ENCODE data around the gene YPEL5. TPM values are rescaled to one million over a fixed set of nuclear protein-coding genes. Genes with fewer than 3 reads are reported as not detected.

The YPEL5 gene
- total and polyA plus RNA-seq, 10 of the 15 experiments (the other 5 are each of a cell fraction or from before 2014, with no cell fraction given) = 18.8 to 47.3 (median 21.7) TPM

- TF ChIP-seq TCF3 (IDR thresholded peaks at IDR 0.05; ENCODE audit: borderline replicate concordance, insufficient read depth, low read depth, low read length) = no peak
- no peak for TF ChIP-seq HDAC6 (IDR thresholded peaks at IDR 0.05; ENCODE audit: unreplicated experiment)
- no peak for TF ChIP-seq SP1 (IDR thresholded peaks at IDR 0.05; ENCODE audit: low read depth, low read length)
- TF ChIP-seq TAF1 (IDR thresholded peaks at IDR 0.05; ENCODE audit: borderline replicate concordance, low read depth, low read length) = no peak
- TF ChIP-seq RAD51 (IDR thresholded peaks at IDR 0.05) = no peak
- TF ChIP-seq CHD4 (IDR thresholded peaks at IDR 0.05) = no peak
- TF ChIP-seq RUNX3 (IDR thresholded peaks at IDR 0.05; ENCODE audit: low read length) = no peak
These were observed 9.3 kb downstream of the YPEL5 start (continued) for GRCh38 chr2:30155889-30156658.

- Histone ChIP-seq H3K9ac (ENCODE audit: control insufficient read depth, insufficient read depth, low read length) (no peak overlapping the region), H3K4me3 (no peak overlapping the region), H3K4me2 (ENCODE audit: control insufficient read depth, insufficient read depth) (no peak overlapping the region), H3K27me3 (replicated peaks in 1 of 2; ENCODE audit: control insufficient read depth in 2 of 2, insufficient read depth in 2 of 2, low read length in 1 of 2) (no peaks in the 10 kb centered on the region), H3K4me1 (ENCODE audit: control insufficient read depth, insufficient read depth, low read length) (peaks cover 3% of the 10 kb centered on the region; the same call in 1 of the 2 replicates), H4K20me1 (ENCODE audit: control insufficient read depth, insufficient read depth) (no peaks in the 10 kb centered on the region), H2AFZ (ENCODE audit: control insufficient read depth, low read depth, low read length) (no peak overlapping the region), H3K9me3 (replicated peaks; ENCODE audit: control insufficient read depth, insufficient read depth, low read length) (no peaks in the 10 kb centered on the region), H3K36me3 (ENCODE audit: control insufficient read depth in 2 of 2, insufficient read depth in 2 of 2, low read length in 1 of 2) (peaks cover 0 to 5% of the 10 kb centered on the region in 2 experiments; a peak in 2 of 4 replicates), H3K79me2 (ENCODE audit: control insufficient read depth, insufficient read depth, low read length) (no peaks in the 10 kb centered on the region), H3K27ac (ENCODE audit: control insufficient read depth, insufficient read depth) (no peak overlapping the region)
- ChIA-PET POLR2A (no interaction called here), CTCF (interaction anchor here (0.9 to 3.6 kb wide), 4 partner anchors 9 to 554 kb away, joined by 3 to 13 read pairs (median 6); no protein-coding TSS in a partner anchor), RAD21 (ENCODE audit: unreplicated experiment) (interaction anchor here (1.4 kb wide), 1 partner anchor 554 kb away, joined by 4 read pairs; no protein-coding TSS in a partner anchor), SMC1A (ENCODE audit: uncharacterized antibody, unreplicated experiment) (interaction anchor here (1.0 to 2.3 kb wide), 2 partner anchors 9 to 554 kb away, joined by 3 to 8 read pairs; no protein-coding TSS in a partner anchor)
- BruUV-seq (replicated peaks) = no TSS peak
- FAIRE-seq = no peak
- WGBS (ENCODE audit: insufficient coverage, insufficient replicate concordance, low lambda C conversion rate, missing lambda C conversion rate) = 88% methylated on average over 4 of the region's 4 CpGs
- intact Hi-C loops (cut with micrococcal nuclease; ENCODE audit: unreplicated experiment) (no loop called here), in situ Hi-C loops (cut with MboI) (loop anchor here (25.0 kb wide), 1 partner anchor 1005 kb away; no protein-coding TSS in a partner anchor)
- ATAC-seq = no peak
- no peak for DNase-seq (ENCODE audit: low read depth, low spot score)
- TF ChIP-seq ZZZ3 (IDR thresholded peaks at IDR 0.05; ENCODE audit: control insufficient read depth, insufficient read length, low read depth) (no peak), ZNF24 (IDR thresholded peaks at IDR 0.05) (no peak), CREB1 (IDR thresholded peaks at IDR 0.05; ENCODE audit: low read depth) (no peak), HCFC1 (IDR thresholded peaks at IDR 0.05; ENCODE audit: low read length) (no peak), NR2F1 (conservative IDR thresholded peaks at IDR 0.05) (no peak), ZBTB40 (IDR thresholded peaks at IDR 0.05; ENCODE audit: borderline replicate concordance) (no peak), CEBPZ (IDR thresholded peaks at IDR 0.05; ENCODE audit: low read depth, low read length) (no peak), SREBF2 (IDR thresholded peaks at IDR 0.05; ENCODE audit: low read length) (no peak), ZNF622 (IDR thresholded peaks at IDR 0.05) (no peak), CBFB (IDR thresholded peaks at IDR 0.05; ENCODE audit: low read depth) (no peak), RFX5 (IDR thresholded peaks at IDR 0.05; ENCODE audit: low read depth, low read length) (no peak)
These were observed 10.8 kb downstream of the YPEL5 start for GRCh38 chr2:30157616-30158015.

Measured in GM12878 (cell line).